Eye (tissue), 1 donor: ENCODE measurements around the gene TTC6.

Experiments used
- DNase-seq: peaks from one replicate; pipeline ENCODE4 v3.0.0-alpha.2; 2015

Gene TTC6

GRCh38 chr14:37637341-37637740 is 41.9 kb downstream of the TTC6 start:
- DNase-seq = no peak

GRCh38 chr14:37638599-37638998 is 43.2 kb downstream of the TTC6 start:
- no peak for DNase-seq

- DNase-seq = no peak
Measured at GRCh38 chr14:37641117-37641516, 45.7 kb downstream of the TTC6 start.

GRCh38 chr14:37642125-37642524 is 46.7 kb downstream of the TTC6 start:
- no peak for DNase-seq

GRCh38 chr14:37643701-37644100 is 48.3 kb downstream of the TTC6 start:
- DNase-seq = no peak
